ENCODE measurements around the gene ABHD1.

Gene ABHD1

GRCh38 chr2:27139310-27139709 lies 15.7 kb downstream of the ABHD1 start, which contains the start of gene PRR30:
Gene PRR30, minus strand, starts transcription at chr2:27139410. Its CDS starts 1,081 bp downstream, at chr2:27138329.
- no peak for ATAC-seq (replicated peaks; ENCODE audit: extremely low read depth, poor library complexity, severe bottlenecking)

GRCh38 chr2:27143285-27143684 lies 19.7 kb downstream of the ABHD1 start:
- Mint-ChIP-seq H3K27me3 (peaks cover 55% of the 10 kb centered on the region), H3K4me3 (no peak overlapping the region), H3K9me3 (no peaks in the 10 kb centered on the region), H3K36me3 (ENCODE audit: insufficient read depth) (no peaks in the 10 kb centered on the region), H3K27ac (ENCODE audit: low read depth) (no peak overlapping the region), H3K4me1 (no peaks in the 10 kb centered on the region)
- DNase-seq (ENCODE audit: low spot score in 2 of 2), result no peak
- ATAC-seq (replicated peaks; ENCODE audit: extremely low read depth, poor library complexity, severe bottlenecking), result no peak

More at GRCh38 chr2:27139310-27139709, 15.7 kb downstream of the ABHD1 start, which contains the start of gene PRR30:
- Mint-ChIP-seq H3K9me3 (no peaks in the 10 kb centered on the region), H3K36me3 (ENCODE audit: insufficient read depth) (peaks cover 13% of the 10 kb centered on the region), H3K4me1 (peaks cover 10% of the 10 kb centered on the region), H3K4me3 (no peak within 1 kb of the TSS), H3K27me3 (peaks cover 17% of the 10 kb centered on the region), H3K27ac (ENCODE audit: low read depth) (no peak within 1 kb of the TSS)
- DNase-seq (ENCODE audit: low spot score in 2 of 2), result no peak

GRCh38 chr2:27145682-27146081 lies 22.1 kb downstream of the ABHD1 start:
- Mint-ChIP-seq H3K27ac (ENCODE audit: low read depth) (no peak overlapping the region), H3K9me3 (no peaks in the 10 kb centered on the region), H3K4me1 (no peaks in the 10 kb centered on the region), H3K4me3 (no peak overlapping the region), H3K27me3 (peaks cover 66% of the 10 kb centered on the region), H3K36me3 (ENCODE audit: insufficient read depth) (no peaks in the 10 kb centered on the region)
- ATAC-seq (replicated peaks; ENCODE audit: extremely low read depth, poor library complexity, severe bottlenecking) (no peak), DNase-seq (ENCODE audit: low spot score in 2 of 2) (no peak)

- Mint-ChIP-seq H3K27ac (ENCODE audit: low read depth) (no peak overlapping the region), H3K9me3 (no peaks in the 10 kb centered on the region), H3K4me3 (no peak overlapping the region), H3K36me3 (ENCODE audit: insufficient read depth) (no peaks in the 10 kb centered on the region), H3K27me3 (peaks cover 64% of the 10 kb centered on the region), H3K4me1 (no peaks in the 10 kb centered on the region)
- DNase-seq (ENCODE audit: low spot score in 2 of 2), result no peak
- ATAC-seq (replicated peaks; ENCODE audit: extremely low read depth, poor library complexity, severe bottlenecking), result no peak
Observed at GRCh38 chr2:27147935-27148334, 24.3 kb downstream of the ABHD1 start.

- Mint-ChIP-seq H3K27ac (ENCODE audit: low read depth) (no peak within 1 kb of the TSS), H3K4me1 (no peaks in the 10 kb centered on the region), H3K9me3 (no peaks in the 10 kb centered on the region), H3K27me3 (peaks cover 55% of the 10 kb centered on the region), H3K36me3 (ENCODE audit: insufficient read depth) (no peaks in the 10 kb centered on the region), H3K4me3 (no peak within 1 kb of the TSS)
- DNase-seq (ENCODE audit: low spot score in 2 of 2) (no peak), ATAC-seq (replicated peaks; ENCODE audit: extremely low read depth, poor library complexity, severe bottlenecking) (no peak)
Observed at GRCh38 chr2:27148801-27149439, 25.3 kb downstream of the ABHD1 start, which contains the start of gene TCF23. Gene TCF23, plus strand, starts transcription at chr2:27149004. Its CDS starts 130 bp downstream, at chr2:27149134.

- Mint-ChIP-seq H3K9me3 (no peaks in the 10 kb centered on the region), H3K4me3 (no peak overlapping the region), H3K27ac (ENCODE audit: low read depth) (no peak overlapping the region), H3K36me3 (ENCODE audit: insufficient read depth) (no peaks in the 10 kb centered on the region), H3K4me1 (no peaks in the 10 kb centered on the region), H3K27me3 (peaks cover 57% of the 10 kb centered on the region)
- DNase-seq (ENCODE audit: low spot score in 2 of 2) (no peak), ATAC-seq (replicated peaks; ENCODE audit: extremely low read depth, poor library complexity, severe bottlenecking) (no peak)
Observed at GRCh38 chr2:27149570-27150405, 26.2 kb downstream of the ABHD1 start.

- Mint-ChIP-seq H3K9me3 (no peaks in the 10 kb centered on the region), H3K4me1 (no peaks in the 10 kb centered on the region), H3K27me3 (peaks cover 52% of the 10 kb centered on the region), H3K27ac (ENCODE audit: low read depth) (no peak overlapping the region), H3K4me3 (no peak overlapping the region), H3K36me3 (ENCODE audit: insufficient read depth) (no peaks in the 10 kb centered on the region)
- ATAC-seq (replicated peaks; ENCODE audit: extremely low read depth, poor library complexity, severe bottlenecking), result no peak
- DNase-seq (ENCODE audit: low spot score in 2 of 2), result no peak
Observed at GRCh38 chr2:27150639-27151230, 27.1 kb downstream of the ABHD1 start.

GRCh38 chr2:27152102-27152795 lies 28.6 kb downstream of the ABHD1 start:
- Mint-ChIP-seq H3K4me1 (no peaks in the 10 kb centered on the region), H3K9me3 (no peaks in the 10 kb centered on the region), H3K27me3 (peaks cover 37% of the 10 kb centered on the region), H3K27ac (ENCODE audit: low read depth) (no peak overlapping the region), H3K36me3 (ENCODE audit: insufficient read depth) (no peaks in the 10 kb centered on the region), H3K4me3 (no peak overlapping the region)
- no peak for DNase-seq (ENCODE audit: low spot score in 2 of 2)
- no peak for ATAC-seq (replicated peaks; ENCODE audit: extremely low read depth, poor library complexity, severe bottlenecking)

- no peaks in the 10 kb centered on the region for H3K36me3 Mint-ChIP-seq (ENCODE audit: insufficient read depth)
- H3K27me3 Mint-ChIP-seq, result peaks cover 30% of the 10 kb centered on the region
- H3K4me3 Mint-ChIP-seq, result no peak overlapping the region
- no peak overlapping the region for H3K27ac Mint-ChIP-seq (ENCODE audit: low read depth)
- no peaks in the 10 kb centered on the region for H3K4me1 Mint-ChIP-seq
- no peak for DNase-seq (ENCODE audit: low spot score in 2 of 2)
- H3K9me3 Mint-ChIP-seq, result no peaks in the 10 kb centered on the region
- no peak for ATAC-seq (replicated peaks; ENCODE audit: extremely low read depth, poor library complexity, severe bottlenecking)
Observed at GRCh38 chr2:27152796-27153464, 29.3 kb downstream of the ABHD1 start.

- ATAC-seq (replicated peaks; ENCODE audit: extremely low read depth, poor library complexity, severe bottlenecking) (no peak), DNase-seq (ENCODE audit: low spot score in 2 of 2) (no peak)
- H3K27ac Mint-ChIP-seq (ENCODE audit: low read depth), result no peak overlapping the region
- peaks cover 29% of the 10 kb centered on the region for H3K27me3 Mint-ChIP-seq
- no peaks in the 10 kb centered on the region for H3K9me3 Mint-ChIP-seq
- H3K4me3 Mint-ChIP-seq, result no peak overlapping the region
- H3K4me1 Mint-ChIP-seq, result no peaks in the 10 kb centered on the region
- H3K36me3 Mint-ChIP-seq (ENCODE audit: insufficient read depth), result no peaks in the 10 kb centered on the region
Observed at GRCh38 chr2:27154488-27154887, 30.9 kb downstream of the ABHD1 start.

GRCh38 chr2:27155069-27155520 lies 31.5 kb downstream of the ABHD1 start:
- Mint-ChIP-seq H3K4me1 (no peaks in the 10 kb centered on the region), H3K36me3 (ENCODE audit: insufficient read depth) (no peaks in the 10 kb centered on the region), H3K27ac (ENCODE audit: low read depth) (no peak overlapping the region), H3K9me3 (no peaks in the 10 kb centered on the region), H3K27me3 (peaks cover 29% of the 10 kb centered on the region), H3K4me3 (no peak overlapping the region)
- ATAC-seq (replicated peaks; ENCODE audit: extremely low read depth, poor library complexity, severe bottlenecking) (no peak), DNase-seq (ENCODE audit: low spot score in 2 of 2) (no peak)

- DNase-seq (ENCODE audit: low spot score in 2 of 2) (no peak), ATAC-seq (replicated peaks; ENCODE audit: extremely low read depth, poor library complexity, severe bottlenecking) (no peak)
- no peaks in the 10 kb centered on the region for H3K4me1 Mint-ChIP-seq
- H3K27me3 Mint-ChIP-seq, result peaks cover 22% of the 10 kb centered on the region
- no peak overlapping the region for H3K4me3 Mint-ChIP-seq
- no peaks in the 10 kb centered on the region for H3K9me3 Mint-ChIP-seq
- H3K36me3 Mint-ChIP-seq (ENCODE audit: insufficient read depth), result no peaks in the 10 kb centered on the region
- H3K27ac Mint-ChIP-seq (ENCODE audit: low read depth), result no peak overlapping the region
Observed at GRCh38 chr2:27158468-27158867, 34.9 kb downstream of the ABHD1 start.
